Measurements from ENCODE around the gene NRCAM. TPM values are rescaled to one million over a fixed set of nuclear protein-coding genes. Genes with fewer than 3 reads are reported as not detected.

The NRCAM gene
- total RNA-seq, 1 donor from 2014 or later, result 13.6 TPM

DNA sequence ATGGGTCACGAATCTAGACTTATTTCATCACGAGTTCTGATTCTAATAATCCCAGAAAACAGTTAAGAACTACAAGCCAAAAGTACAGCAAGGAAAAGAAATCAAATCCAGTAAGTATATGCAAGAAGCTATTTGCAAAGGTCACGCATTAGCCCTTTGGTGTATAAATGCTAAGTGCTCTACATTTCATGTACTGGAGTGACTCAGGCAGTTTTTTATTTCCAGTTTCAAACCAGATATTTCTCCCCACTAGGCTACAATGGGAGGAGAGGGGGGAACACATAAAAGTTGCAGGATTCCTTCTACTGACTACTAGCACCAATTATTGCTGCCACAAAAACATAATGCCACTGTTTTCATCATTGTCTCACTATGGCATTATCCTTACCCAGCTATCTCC is 148.0 kb downstream of the NRCAM start:
- Histone ChIP-seq H3K27me3 (ENCODE audit: control insufficient read depth in 3 of 3, insufficient read depth in 3 of 3, low read length in 3 of 3) (no peaks in the 10 kb centered on the region), H3K4me1 (ENCODE audit: control insufficient read depth in 3 of 3, insufficient read depth in 3 of 3, low read length in 3 of 3) (no peaks in the 10 kb centered on the region), H3K27ac (ENCODE audit: low read depth, low read length) (no peak overlapping the region), H3K36me3 (ENCODE audit: control insufficient read depth in 3 of 3, insufficient read depth in 3 of 3, low read length in 3 of 3) (no peaks in the 10 kb centered on the region), H3K9ac (ENCODE audit: low read depth in 1 of 3, low read length in 3 of 3) (no peak overlapping the region), H3K9me3 (ENCODE audit: control insufficient read depth in 3 of 3, low read length in 3 of 3) (no peaks in the 10 kb centered on the region), H3K4me3 (ENCODE audit: low read length in 3 of 3) (no peak overlapping the region)

DNA sequence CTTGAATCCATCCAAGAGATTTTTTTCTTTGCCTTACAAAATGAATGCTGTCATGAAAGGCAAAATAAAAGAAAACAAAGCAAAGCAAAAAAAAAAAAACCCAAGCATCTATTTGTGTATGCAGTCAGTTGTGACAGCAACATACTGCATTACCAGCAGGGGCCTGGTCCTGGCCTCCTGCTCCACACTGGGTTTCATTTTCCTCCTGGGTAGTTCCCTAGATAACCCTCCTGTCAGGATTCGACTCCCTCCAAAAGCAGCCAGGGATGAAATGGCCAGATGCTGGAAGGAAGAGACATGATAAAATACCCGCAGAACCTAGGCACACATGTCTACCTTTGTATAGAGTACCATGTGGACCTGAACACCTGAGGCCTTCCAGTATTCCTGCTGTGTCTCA is 148.6 kb downstream of the NRCAM start:
- Histone ChIP-seq H3K9me3 (ENCODE audit: control insufficient read depth in 3 of 3, low read length in 3 of 3) (no peaks in the 10 kb centered on the region), H3K9ac (ENCODE audit: low read depth in 1 of 3, low read length in 3 of 3) (no peak overlapping the region), H3K4me1 (ENCODE audit: control insufficient read depth in 3 of 3, insufficient read depth in 3 of 3, low read length in 3 of 3) (no peaks in the 10 kb centered on the region), H3K4me3 (ENCODE audit: low read length in 3 of 3) (no peak overlapping the region), H3K27ac (ENCODE audit: low read depth, low read length) (no peak overlapping the region), H3K27me3 (ENCODE audit: control insufficient read depth in 3 of 3, insufficient read depth in 3 of 3, low read length in 3 of 3) (no peaks in the 10 kb centered on the region), H3K36me3 (ENCODE audit: control insufficient read depth in 3 of 3, insufficient read depth in 3 of 3, low read length in 3 of 3) (no peaks in the 10 kb centered on the region)

DNA sequence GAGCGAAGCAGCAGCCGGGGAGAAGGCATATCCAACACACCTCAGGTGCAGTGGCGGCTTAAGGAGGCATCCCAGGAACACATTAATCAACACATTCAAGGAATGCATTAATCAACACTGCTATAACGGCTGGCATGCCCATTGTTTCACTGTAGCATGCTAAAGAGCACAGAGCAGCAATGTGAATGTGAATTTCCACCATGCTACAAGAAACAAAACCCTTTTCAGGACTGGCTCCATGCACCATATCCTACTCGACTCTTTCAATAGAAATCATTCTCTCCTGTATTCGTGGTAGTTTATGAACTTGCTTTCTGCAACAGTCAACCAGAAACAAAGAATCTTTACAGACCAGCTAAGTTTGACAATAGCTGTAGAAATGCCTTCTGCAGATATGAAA is 149.0 kb downstream of the NRCAM start:
- Histone ChIP-seq H3K4me1 (ENCODE audit: control insufficient read depth in 3 of 3, insufficient read depth in 3 of 3, low read length in 3 of 3) (no peaks in the 10 kb centered on the region), H3K9me3 (ENCODE audit: control insufficient read depth in 3 of 3, low read length in 3 of 3) (no peaks in the 10 kb centered on the region), H3K9ac (ENCODE audit: low read depth in 1 of 3, low read length in 3 of 3) (no peak overlapping the region), H3K36me3 (ENCODE audit: control insufficient read depth in 3 of 3, insufficient read depth in 3 of 3, low read length in 3 of 3) (no peaks in the 10 kb centered on the region), H3K4me3 (ENCODE audit: low read length in 3 of 3) (no peak overlapping the region), H3K27me3 (ENCODE audit: control insufficient read depth in 3 of 3, insufficient read depth in 3 of 3, low read length in 3 of 3) (no peaks in the 10 kb centered on the region), H3K27ac (ENCODE audit: low read depth, low read length) (no peak overlapping the region)

DNA sequence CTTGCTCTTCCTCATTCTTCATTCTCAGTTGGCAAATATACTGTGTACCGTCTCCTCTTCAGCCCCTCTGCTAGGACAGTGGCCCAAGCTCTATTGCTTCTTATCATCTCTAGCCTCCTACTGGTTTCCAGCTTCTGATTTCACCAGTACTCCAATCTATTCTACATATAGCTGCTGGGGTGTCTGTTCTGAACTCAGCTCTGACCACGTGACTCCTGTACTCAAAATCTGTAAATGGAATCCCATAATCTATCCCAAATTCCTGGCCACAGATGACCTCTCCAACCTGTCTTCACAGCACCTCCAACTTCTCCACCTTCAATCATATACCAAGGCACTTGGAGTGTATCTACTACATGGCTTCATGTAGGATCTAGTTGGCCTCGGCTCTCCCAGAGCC is 152.9 kb downstream of the NRCAM start:
- no peaks in the 10 kb centered on the region for H3K4me1 ChIP-seq (ENCODE audit: control insufficient read depth in 3 of 3, insufficient read depth in 3 of 3, low read length in 3 of 3)
- no peaks in the 10 kb centered on the region for H3K9me3 ChIP-seq (ENCODE audit: control insufficient read depth in 3 of 3, low read length in 3 of 3)
- no peaks in the 10 kb centered on the region for H3K27me3 ChIP-seq (ENCODE audit: control insufficient read depth in 3 of 3, insufficient read depth in 3 of 3, low read length in 3 of 3)
- H3K36me3 ChIP-seq (ENCODE audit: control insufficient read depth in 3 of 3, insufficient read depth in 3 of 3, low read length in 3 of 3), result no peaks in the 10 kb centered on the region
- no peak overlapping the region for H3K27ac ChIP-seq (ENCODE audit: low read depth, low read length)
- H3K4me3 ChIP-seq (ENCODE audit: low read length in 3 of 3), result no peak overlapping the region
- no peak overlapping the region for H3K9ac ChIP-seq (ENCODE audit: low read depth in 1 of 3, low read length in 3 of 3)

DNA sequence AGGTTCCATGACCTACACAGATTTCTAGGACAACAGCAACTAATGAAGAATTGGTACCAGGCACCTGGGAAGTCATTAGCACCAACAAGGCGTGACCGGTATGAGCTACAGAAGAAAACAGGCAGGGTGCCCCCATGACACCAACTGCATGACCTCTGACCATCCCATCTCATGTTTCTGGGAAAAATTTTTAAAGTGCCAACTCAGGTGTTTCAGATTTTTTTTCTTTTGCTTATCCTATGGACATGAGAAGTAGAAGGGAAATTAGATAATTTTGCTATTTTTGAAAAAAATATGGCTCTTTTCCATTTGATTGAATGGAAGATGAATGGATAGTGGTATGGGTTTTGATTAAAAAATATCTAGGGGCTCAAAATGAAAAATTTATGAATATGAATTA is 154.8 kb downstream of the NRCAM start:
- H3K9me3 ChIP-seq (ENCODE audit: control insufficient read depth in 3 of 3, low read length in 3 of 3), result no peaks in the 10 kb centered on the region
- H3K27me3 ChIP-seq (ENCODE audit: control insufficient read depth in 3 of 3, insufficient read depth in 3 of 3, low read length in 3 of 3), result no peaks in the 10 kb centered on the region
- H3K9ac ChIP-seq (ENCODE audit: low read depth in 1 of 3, low read length in 3 of 3), result no peak overlapping the region
- H3K27ac ChIP-seq (ENCODE audit: low read depth, low read length), result no peak overlapping the region
- no peak overlapping the region for H3K4me3 ChIP-seq (ENCODE audit: low read length in 3 of 3)
- no peaks in the 10 kb centered on the region for H3K36me3 ChIP-seq (ENCODE audit: control insufficient read depth in 3 of 3, insufficient read depth in 3 of 3, low read length in 3 of 3)
- no peaks in the 10 kb centered on the region for H3K4me1 ChIP-seq (ENCODE audit: control insufficient read depth in 3 of 3, insufficient read depth in 3 of 3, low read length in 3 of 3)

DNA sequence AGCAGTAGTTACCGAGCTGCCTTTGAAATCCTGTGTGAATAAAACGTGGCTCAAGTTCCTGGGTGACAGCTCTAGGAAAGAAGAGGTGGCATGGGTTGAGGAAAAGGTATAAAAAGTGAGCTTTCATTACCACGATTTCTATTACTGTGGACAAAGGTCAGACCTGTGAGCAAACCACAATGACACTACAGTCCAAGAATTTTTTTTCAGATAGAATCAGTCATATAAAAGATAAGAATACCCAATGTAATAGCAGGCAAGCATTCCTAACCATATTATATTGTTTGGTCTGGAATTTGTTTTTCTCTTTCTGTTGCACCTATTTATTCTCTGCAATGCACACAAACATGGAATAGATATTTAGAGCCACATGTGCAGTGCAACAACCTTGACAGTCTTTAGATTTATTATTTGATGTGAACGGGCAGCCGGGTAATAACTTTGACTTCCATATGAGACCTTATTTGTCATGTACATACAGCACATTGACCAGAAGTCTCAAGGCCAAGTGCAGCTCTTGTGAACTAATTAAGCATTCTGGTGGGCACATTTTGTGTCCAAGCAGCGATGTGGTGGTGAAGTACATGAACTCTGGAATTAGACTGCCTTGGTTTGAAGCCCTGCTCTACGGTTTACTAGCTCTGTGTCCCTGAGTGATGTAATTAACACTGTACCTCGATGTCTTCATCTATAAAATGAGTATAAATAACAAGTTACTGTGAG is 156.8 kb downstream of the NRCAM start:
- Histone ChIP-seq H3K4me1 (ENCODE audit: control insufficient read depth in 3 of 3, insufficient read depth in 3 of 3, low read length in 3 of 3) (no peaks in the 10 kb centered on the region), H3K9me3 (ENCODE audit: control insufficient read depth in 3 of 3, low read length in 3 of 3) (no peaks in the 10 kb centered on the region), H3K36me3 (ENCODE audit: control insufficient read depth in 3 of 3, insufficient read depth in 3 of 3, low read length in 3 of 3) (no peaks in the 10 kb centered on the region), H3K27ac (ENCODE audit: low read depth, low read length) (no peak overlapping the region), H3K27me3 (ENCODE audit: control insufficient read depth in 3 of 3, insufficient read depth in 3 of 3, low read length in 3 of 3) (no peaks in the 10 kb centered on the region), H3K9ac (ENCODE audit: low read depth in 1 of 3, low read length in 3 of 3) (no peak overlapping the region), H3K4me3 (ENCODE audit: low read length in 3 of 3) (no peak overlapping the region)

DNA sequence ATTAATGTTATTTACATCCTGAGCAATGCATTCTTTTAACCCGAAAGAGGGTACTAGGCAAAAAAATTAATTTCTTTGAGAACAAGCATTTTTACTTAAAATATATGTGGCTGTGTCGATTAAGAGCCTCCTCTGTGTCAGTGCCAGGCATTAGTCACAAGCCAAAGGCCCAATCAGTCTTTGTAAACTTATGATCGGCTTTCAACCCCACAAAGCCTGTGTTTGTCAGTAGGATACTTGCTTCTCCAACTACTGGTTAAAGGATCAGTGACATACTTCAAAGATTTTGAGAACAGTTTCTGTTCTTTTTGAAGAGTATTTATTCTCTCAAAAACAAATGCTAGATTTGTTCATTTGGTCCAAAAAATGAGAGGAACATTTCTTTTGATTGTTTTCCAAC is 159.3 kb downstream of the NRCAM start:
- H3K27ac ChIP-seq (ENCODE audit: low read depth, low read length), result no peak overlapping the region
- H3K4me3 ChIP-seq (ENCODE audit: low read length in 3 of 3), result no peak overlapping the region

DNA sequence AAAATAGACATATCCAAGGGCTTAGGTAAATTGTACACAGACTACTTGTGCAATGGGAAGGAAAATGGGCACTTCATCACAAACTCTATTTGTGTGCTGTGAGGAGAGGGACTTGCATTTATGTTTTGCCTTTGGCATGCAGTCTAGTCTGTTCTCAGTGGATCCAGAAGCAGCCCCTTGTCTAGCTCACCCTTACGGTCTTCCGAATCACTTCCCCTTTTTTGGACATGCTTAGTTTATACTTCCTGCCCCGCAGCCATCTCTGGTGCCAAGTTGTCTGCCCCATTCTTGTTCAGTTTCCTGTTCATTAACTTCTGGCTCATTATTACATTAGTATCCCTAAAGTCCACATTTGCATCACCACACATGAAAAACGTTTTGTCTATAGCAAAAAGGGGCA is 161.6 kb downstream of the NRCAM start:
- Histone ChIP-seq H3K9ac (ENCODE audit: low read depth in 1 of 3, low read length in 3 of 3) (no peak overlapping the region), H3K27ac (ENCODE audit: low read depth, low read length) (no peak overlapping the region), H3K27me3 (ENCODE audit: control insufficient read depth in 3 of 3, insufficient read depth in 3 of 3, low read length in 3 of 3) (no peaks in the 10 kb centered on the region), H3K4me1 (ENCODE audit: control insufficient read depth in 3 of 3, insufficient read depth in 3 of 3, low read length in 3 of 3) (no peaks in the 10 kb centered on the region), H3K4me3 (ENCODE audit: low read length in 3 of 3) (no peak overlapping the region), H3K36me3 (ENCODE audit: control insufficient read depth in 3 of 3, insufficient read depth in 3 of 3, low read length in 3 of 3) (no peaks in the 10 kb centered on the region), H3K9me3 (ENCODE audit: control insufficient read depth in 3 of 3, low read length in 3 of 3) (no peaks in the 10 kb centered on the region)

More for the DNA sequence above, 159.3 kb downstream of the NRCAM start:
- Histone ChIP-seq H3K4me1 (ENCODE audit: control insufficient read depth in 3 of 3, insufficient read depth in 3 of 3, low read length in 3 of 3) (no peaks in the 10 kb centered on the region), H3K9me3 (ENCODE audit: control insufficient read depth in 3 of 3, low read length in 3 of 3) (no peaks in the 10 kb centered on the region), H3K36me3 (ENCODE audit: control insufficient read depth in 3 of 3, insufficient read depth in 3 of 3, low read length in 3 of 3) (no peaks in the 10 kb centered on the region), H3K27me3 (ENCODE audit: control insufficient read depth in 3 of 3, insufficient read depth in 3 of 3, low read length in 3 of 3) (no peaks in the 10 kb centered on the region), H3K9ac (ENCODE audit: low read depth in 1 of 3, low read length in 3 of 3) (no peak overlapping the region)

DNA sequence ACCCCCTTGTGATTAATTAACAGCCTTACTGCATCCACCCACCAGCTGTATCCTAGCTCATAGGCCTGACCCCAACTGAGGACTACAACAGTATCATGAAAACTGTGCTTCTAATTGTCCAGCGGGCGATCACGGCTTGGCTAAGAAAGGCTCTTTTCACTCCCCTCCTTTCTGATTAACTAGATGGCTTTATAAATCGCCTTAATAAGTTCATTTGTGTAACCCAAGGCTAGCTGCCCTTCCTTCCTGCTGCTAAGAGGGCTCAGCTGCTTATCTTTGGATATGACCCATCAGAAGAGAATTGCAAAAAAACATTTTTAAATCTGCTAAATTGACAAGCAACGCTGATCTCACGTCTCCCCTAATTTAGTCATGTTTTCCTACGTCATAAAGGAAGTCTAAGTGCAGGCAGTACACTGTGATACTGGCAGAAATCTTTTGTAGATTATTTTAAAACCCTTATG is 163.1 kb downstream of the NRCAM start:
- Histone ChIP-seq H3K9me3 (ENCODE audit: control insufficient read depth in 3 of 3, low read length in 3 of 3) (no peaks in the 10 kb centered on the region), H3K27me3 (ENCODE audit: control insufficient read depth in 3 of 3, insufficient read depth in 3 of 3, low read length in 3 of 3) (no peaks in the 10 kb centered on the region), H3K4me1 (ENCODE audit: control insufficient read depth in 3 of 3, insufficient read depth in 3 of 3, low read length in 3 of 3) (no peaks in the 10 kb centered on the region), H3K4me3 (ENCODE audit: low read length in 3 of 3) (no peak overlapping the region), H3K27ac (ENCODE audit: low read depth, low read length) (no peak overlapping the region), H3K9ac (ENCODE audit: low read depth in 1 of 3, low read length in 3 of 3) (no peak overlapping the region), H3K36me3 (ENCODE audit: control insufficient read depth in 3 of 3, insufficient read depth in 3 of 3, low read length in 3 of 3) (no peaks in the 10 kb centered on the region)

DNA sequence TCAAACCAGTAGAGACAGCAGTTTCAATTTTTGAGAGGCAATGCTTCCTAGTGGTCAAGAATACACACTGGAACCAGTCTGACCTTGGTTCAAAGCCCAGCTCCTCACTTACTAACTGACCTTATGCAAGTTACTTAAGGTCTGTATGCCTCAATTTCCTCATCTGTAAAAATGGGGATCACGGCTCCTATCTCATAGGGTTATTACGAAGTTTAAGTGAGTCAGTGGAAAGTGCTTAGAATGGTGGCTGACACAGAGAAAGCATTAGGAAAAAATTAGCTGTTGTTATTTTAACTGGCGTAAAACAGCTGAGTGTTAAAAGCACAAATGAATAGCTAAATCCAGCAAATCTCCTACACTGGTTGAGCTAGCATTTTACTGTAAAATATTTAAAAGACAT is 163.7 kb downstream of the NRCAM start:
- Histone ChIP-seq H3K9ac (ENCODE audit: low read depth in 1 of 3, low read length in 3 of 3) (no peak overlapping the region), H3K9me3 (ENCODE audit: control insufficient read depth in 3 of 3, low read length in 3 of 3) (no peaks in the 10 kb centered on the region), H3K27ac (ENCODE audit: low read depth, low read length) (no peak overlapping the region), H3K4me1 (ENCODE audit: control insufficient read depth in 3 of 3, insufficient read depth in 3 of 3, low read length in 3 of 3) (no peaks in the 10 kb centered on the region), H3K4me3 (ENCODE audit: low read length in 3 of 3) (no peak overlapping the region), H3K36me3 (ENCODE audit: control insufficient read depth in 3 of 3, insufficient read depth in 3 of 3, low read length in 3 of 3) (no peaks in the 10 kb centered on the region), H3K27me3 (ENCODE audit: control insufficient read depth in 3 of 3, insufficient read depth in 3 of 3, low read length in 3 of 3) (no peaks in the 10 kb centered on the region)
